Measurements from ENCODE around the gene SP4.

GRCh38 chr7:21412957-21413356, 14.9 kb upstream of the SP4 start:
- TF ChIP-seq CTCF (IDR thresholded peaks at IDR 0.05) (no peak), POLR2A (IDR thresholded peaks at IDR 0.05) (no peak)

Data from tibial nerve (tissue), 3 donors.